DOHH2 (cell line): ENCODE results near the gene IRF2BP2.

Experiments
- H3F3A ChIP-seq: fragments of 200-600 bp; sonication (generic), shearing (Covaris generic); 2 replicates; pipeline ENCODE4 v1.6.0; 2016; ENCODE audit warnings: antibody characterized with exemption, mild to moderate bottlenecking; ENCODE audit not compliant: control insufficient read depth, insufficient read depth
- H3K27ac ChIP-seq: fragments of 200-600 bp; sonication (generic); 2 replicates; pipeline ENCODE4 v1.5.1; 2014; ENCODE audit warnings: low read depth, mild to moderate bottlenecking, low read length, moderate library complexity
- H3K27me3 ChIP-seq: fragments of 200-600 bp; sonication (generic); 2 replicates; pipeline ENCODE4 v1.6.1; 2014; ENCODE audit warnings: mild to moderate bottlenecking, low read length, mixed read lengths; ENCODE audit not compliant: control insufficient read depth
- H3K36me3 ChIP-seq: fragments of 200-600 bp; sonication (generic); 2 replicates; pipeline ENCODE4 v1.6.1; 2014; ENCODE audit warnings: mild to moderate bottlenecking, low read length, moderate library complexity, mixed read lengths; ENCODE audit not compliant: control insufficient read depth
- H3K4me1 ChIP-seq: fragments of 200-600 bp; sonication (generic); 2 replicates; pipeline ENCODE4 v1.6.1; 2014; ENCODE audit warnings: mild to moderate bottlenecking, low read length, mixed read lengths; ENCODE audit not compliant: control insufficient read depth
- H3K4me2 ChIP-seq: fragments of 200-600 bp; sonication (generic); 2 replicates; pipeline ENCODE4 v1.6.0; 2014; ENCODE audit warnings: mild to moderate bottlenecking, low read length, moderate library complexity
- H3K4me3 ChIP-seq: fragments of 200-600 bp; sonication (generic); 2 replicates; pipeline ENCODE4 v1.5.1; 2014; ENCODE audit warnings: mild to moderate bottlenecking, low read length, mixed read lengths
- H3K79me2 ChIP-seq: fragments of 200-600 bp; sonication (generic); 2 replicates; pipeline ENCODE4 v1.6.1; 2014; ENCODE audit warnings: mild to moderate bottlenecking, low read length, mixed read lengths; ENCODE audit not compliant: control insufficient read depth
- H3K9me2 ChIP-seq: fragments of 200-600 bp; sonication (generic); replicated peaks from 2 replicates; pipeline ENCODE4 v1.6.1; 2014; ENCODE audit warnings: mild to moderate bottlenecking, low read length, mixed read lengths; ENCODE audit not compliant: control insufficient read depth
- H3K9me3 ChIP-seq: fragments of 200-600 bp; sonication (generic); 2 replicates; pipeline ENCODE4 v1.6.1; 2014; ENCODE audit warnings: antibody characterized with exemption, low read length, mixed read lengths; ENCODE audit not compliant: control insufficient read depth, insufficient read depth
- H4K20me1 ChIP-seq: fragments of 200-600 bp; sonication (generic); 2 replicates; pipeline ENCODE4 v1.6.0; 2014; ENCODE audit warnings: low read depth, mild to moderate bottlenecking, antibody characterized with exemption, low read length, moderate library complexity; ENCODE audit not compliant: control insufficient read depth, insufficient read depth
- EZH2phosphoT487 ChIP-seq: fragments of 200-600 bp; sonication (generic); IDR thresholded peaks from 2 replicates; pipeline ENCODE4 v1.6.1; 2017; ENCODE audit warnings: borderline replicate concordance, mild to moderate bottlenecking, antibody characterized with exemption, low read length, moderate library complexity, mixed read lengths
- TF ChIP-seq, protein P1 (sequence below): fragments of 200-600 bp; sonication (generic); IDR thresholded peaks from one replicate; pipeline ENCODE4 v1.5.1; 2014; ENCODE audit warnings: antibody characterized with exemption, mild to moderate bottlenecking, low read depth, low read length; ENCODE audit not compliant: poor library complexity, severe bottlenecking

IRF2BP2 gene

DNA sequence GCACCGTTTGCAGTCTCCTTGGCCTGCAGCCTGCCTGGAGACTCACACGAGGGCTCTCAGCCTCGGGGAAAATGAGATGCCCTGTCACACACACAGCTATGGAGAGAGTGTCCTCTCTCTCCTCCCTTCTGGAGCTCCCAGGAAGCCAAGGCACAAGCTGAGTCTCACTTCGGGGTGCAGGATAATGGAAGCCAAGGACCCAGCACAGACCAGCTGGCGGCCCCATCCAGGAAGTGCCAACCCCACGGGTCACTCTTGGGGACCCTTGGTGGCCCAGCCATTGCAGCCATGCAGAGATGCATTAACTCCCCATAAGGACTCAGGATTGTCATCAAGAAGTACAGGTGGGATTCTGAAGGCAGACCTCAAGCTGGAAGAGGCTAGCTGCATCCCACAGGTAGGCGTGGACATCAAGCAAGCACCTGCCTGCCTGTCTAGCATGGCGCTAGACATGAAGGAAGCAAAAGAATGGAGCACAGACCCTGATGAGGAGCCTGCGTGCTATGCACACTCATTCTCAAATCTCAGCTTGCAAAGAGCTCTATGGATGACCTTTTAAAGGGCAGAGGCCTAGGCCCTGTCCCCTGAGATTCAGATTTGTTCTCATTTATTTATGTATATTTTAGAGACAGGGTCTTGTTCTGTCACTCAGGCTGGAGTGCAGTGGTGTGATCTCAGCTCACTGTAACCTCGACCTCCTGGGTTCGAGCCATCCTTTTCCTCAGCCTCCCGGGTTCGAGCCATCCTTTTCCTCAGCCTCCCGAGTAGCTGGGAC is 49.9 kb downstream of the IRF2BP2 start:
- peaks cover 5% of the 10 kb centered on the region; the same call in 1 of the 2 replicates for H3K27me3 ChIP-seq
- H3K27ac ChIP-seq = no peak overlapping the region
- no peaks in the 10 kb centered on the region for H4K20me1 ChIP-seq
- no peaks in the 10 kb centered on the region for H3K9me2 ChIP-seq
- H3K4me1 ChIP-seq = no peaks in the 10 kb centered on the region
- no peaks in the 10 kb centered on the region for H3K79me2 ChIP-seq
- no peak overlapping the region for H3K4me3 ChIP-seq
- TF ChIP-seq EZH2phosphoT487 = no peak
- TF ChIP-seq, protein P1, sequence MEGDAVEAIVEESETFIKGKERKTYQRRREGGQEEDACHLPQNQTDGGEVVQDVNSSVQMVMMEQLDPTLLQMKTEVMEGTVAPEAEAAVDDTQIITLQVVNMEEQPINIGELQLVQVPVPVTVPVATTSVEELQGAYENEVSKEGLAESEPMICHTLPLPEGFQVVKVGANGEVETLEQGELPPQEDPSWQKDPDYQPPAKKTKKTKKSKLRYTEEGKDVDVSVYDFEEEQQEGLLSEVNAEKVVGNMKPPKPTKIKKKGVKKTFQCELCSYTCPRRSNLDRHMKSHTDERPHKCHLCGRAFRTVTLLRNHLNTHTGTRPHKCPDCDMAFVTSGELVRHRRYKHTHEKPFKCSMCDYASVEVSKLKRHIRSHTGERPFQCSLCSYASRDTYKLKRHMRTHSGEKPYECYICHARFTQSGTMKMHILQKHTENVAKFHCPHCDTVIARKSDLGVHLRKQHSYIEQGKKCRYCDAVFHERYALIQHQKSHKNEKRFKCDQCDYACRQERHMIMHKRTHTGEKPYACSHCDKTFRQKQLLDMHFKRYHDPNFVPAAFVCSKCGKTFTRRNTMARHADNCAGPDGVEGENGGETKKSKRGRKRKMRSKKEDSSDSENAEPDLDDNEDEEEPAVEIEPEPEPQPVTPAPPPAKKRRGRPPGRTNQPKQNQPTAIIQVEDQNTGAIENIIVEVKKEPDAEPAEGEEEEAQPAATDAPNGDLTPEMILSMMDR = no peak
- no peaks in the 10 kb centered on the region for H3K9me3 ChIP-seq
- H3F3A ChIP-seq = no peaks in the 10 kb centered on the region
- no peak overlapping the region for H3K4me2 ChIP-seq
- H3K36me3 ChIP-seq = no peaks in the 10 kb centered on the region

DNA sequence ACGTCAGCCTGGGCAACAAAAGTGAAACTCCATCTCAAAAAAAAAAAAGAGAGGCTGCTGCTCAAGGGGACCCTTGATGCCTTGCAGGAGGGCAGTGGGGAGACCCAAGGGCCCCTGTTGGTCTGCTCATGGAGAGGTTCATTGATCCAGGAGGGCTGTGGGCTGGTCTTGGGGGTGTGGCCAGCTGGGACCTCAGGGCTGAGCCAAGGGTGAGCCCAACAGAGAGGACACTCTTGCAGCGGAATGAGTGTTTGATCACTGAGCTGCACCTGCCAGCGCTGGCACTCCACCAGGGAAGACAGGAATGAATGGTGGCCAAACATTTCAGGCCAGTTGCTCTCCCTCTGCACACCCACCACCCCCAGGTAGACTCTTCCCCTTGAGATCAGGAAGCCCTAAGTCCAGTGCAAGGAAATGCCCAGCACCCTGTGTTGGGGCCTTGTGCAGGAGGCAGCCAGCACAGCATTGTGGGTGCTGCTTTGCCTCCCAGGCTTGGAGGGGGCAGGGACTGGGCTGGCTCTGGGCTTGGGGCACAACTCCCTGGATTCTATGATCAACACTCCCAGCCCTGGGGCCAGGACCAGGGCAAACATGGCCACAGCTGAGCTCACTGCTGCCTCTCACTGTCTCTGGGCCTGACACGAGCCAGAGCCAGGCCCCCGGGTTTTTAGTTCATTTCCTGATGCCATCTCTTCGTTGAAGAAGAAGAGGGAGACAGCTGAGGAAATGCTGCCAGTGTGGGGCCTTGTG is 50.7 kb downstream of the IRF2BP2 start:
- Histone ChIP-seq H3K4me3 (no peak overlapping the region), H3K79me2 (no peaks in the 10 kb centered on the region), H3K4me2 (no peak overlapping the region), H3K9me3 (no peaks in the 10 kb centered on the region), H3K4me1 (no peaks in the 10 kb centered on the region), H3K36me3 (no peaks in the 10 kb centered on the region), H3K27me3 (no peaks in the 10 kb centered on the region; the same call in 1 of the 2 replicates), H4K20me1 (no peaks in the 10 kb centered on the region), H3K9me2 (no peaks in the 10 kb centered on the region), H3K27ac (no peak overlapping the region), H3F3A (no peaks in the 10 kb centered on the region)
- TF ChIP-seq, protein P1 = no peak
- no peak for TF ChIP-seq EZH2phosphoT487

DNA sequence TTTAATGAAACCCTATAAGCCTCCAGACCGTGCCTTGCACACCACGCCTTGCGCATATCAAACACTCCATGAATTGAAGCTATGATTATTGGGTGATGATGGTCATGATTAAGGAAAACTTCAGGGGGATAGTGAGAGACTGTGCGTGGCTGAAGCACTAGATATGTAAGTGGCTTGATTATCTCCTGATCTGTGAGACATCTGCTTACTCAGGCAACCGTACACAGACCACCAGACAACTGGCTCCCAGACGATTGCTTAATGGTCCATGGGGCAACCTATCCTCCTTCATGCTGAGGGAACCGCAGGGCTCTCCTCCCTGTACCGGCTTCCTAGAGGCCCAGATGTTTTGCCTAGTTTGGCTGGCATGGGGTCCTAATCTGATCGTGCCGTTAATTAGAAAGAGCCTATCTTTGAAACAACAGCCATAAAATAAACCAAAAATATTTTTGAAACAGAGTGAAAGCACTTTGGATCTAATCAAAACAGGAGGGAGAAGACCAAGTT is 51.6 kb downstream of the IRF2BP2 start:
- H3K4me3 ChIP-seq = no peak overlapping the region
- no peaks in the 10 kb centered on the region for H3K4me1 ChIP-seq
- H3K4me2 ChIP-seq = no peak overlapping the region
- H3F3A ChIP-seq = no peaks in the 10 kb centered on the region
- H3K36me3 ChIP-seq = no peaks in the 10 kb centered on the region
- no peaks in the 10 kb centered on the region for H3K79me2 ChIP-seq
- TF ChIP-seq, protein P1 = no peak
- no peak for TF ChIP-seq EZH2phosphoT487
- no peaks in the 10 kb centered on the region for H3K9me2 ChIP-seq
- H3K27ac ChIP-seq = no peak overlapping the region
- no peaks in the 10 kb centered on the region for H3K27me3 ChIP-seq
- no peaks in the 10 kb centered on the region for H3K9me3 ChIP-seq
- no peaks in the 10 kb centered on the region for H4K20me1 ChIP-seq
